ENCODE measurements around the gene ACVRL1.

GRCh38 chr12:51887476-51888315 is 19.6 kb upstream of the ACVRL1 start, which contains the start of gene ANKRD33:
- TF ChIP-seq CTCF (IDR thresholded peaks at IDR 0.05) = no peak
- no peak for TF ChIP-seq TCF7L2 (IDR thresholded peaks at IDR 0.05; ENCODE audit: low read depth, low read length)

Measured in Panc1 (cell line).